ENCODE results near the gene THRB. TPM values are rescaled to one million over a fixed set of nuclear protein-coding genes. Genes with fewer than 3 reads are reported as not detected.
"Not testable (repeated sequence)": the region's sequence is repeated elsewhere in the genome, so short reads cannot be mapped to it uniquely, and the experiment has no call there.

Gene THRB
- total RNA-seq, 1 experiment from 2014 or later, result not detected

- Histone ChIP-seq H3K9ac (ENCODE audit: low read length) (no peak overlapping the region), H3K4me2 (ENCODE audit: low read depth, low read length, poor library complexity, severe bottlenecking) (no peak overlapping the region), H3K79me2 (ENCODE audit: low read length) (no peaks in the 10 kb centered on the region), H3K4me1 (ENCODE audit: low read length) (no peaks in the 10 kb centered on the region), H3K4me3 (ENCODE audit: low read length) (no peak overlapping the region), H3K27me3 (ENCODE audit: low read length) (no peaks in the 10 kb centered on the region), H3K9me3 (ENCODE audit: low read length) (no peaks in the 10 kb centered on the region), H3K9me2 (replicated peaks; ENCODE audit: insufficient read depth, low read length) (no peaks in the 10 kb centered on the region; the same call in 1 of the 2 replicates), H3K36me3 (ENCODE audit: insufficient read depth, low read length) (no peaks in the 10 kb centered on the region), H2AFZ (ENCODE audit: low read length) (no peak overlapping the region), H3K27ac (ENCODE audit: low read length) (no peak overlapping the region), H4K20me1 (ENCODE audit: insufficient read depth, low read depth, low read length) (no peaks in the 10 kb centered on the region)
- no peak for DNase-seq
Observed at GRCh38 chr3:24428481-24428880, 66.2 kb downstream of the THRB start.

GRCh38 chr3:24426896-24427295, 67.8 kb downstream of the THRB start:
- Histone ChIP-seq H3K27me3 (ENCODE audit: low read length) (no peaks in the 10 kb centered on the region), H3K9ac (ENCODE audit: low read length) (no peak overlapping the region), H3K27ac (ENCODE audit: low read length) (no peak overlapping the region), H3K36me3 (ENCODE audit: insufficient read depth, low read length) (no peaks in the 10 kb centered on the region), H3K9me2 (replicated peaks; ENCODE audit: insufficient read depth, low read length) (no peaks in the 10 kb centered on the region; the same call in 1 of the 2 replicates), H4K20me1 (ENCODE audit: insufficient read depth, low read depth, low read length) (no peaks in the 10 kb centered on the region), H2AFZ (ENCODE audit: low read length) (no peak overlapping the region), H3K4me2 (ENCODE audit: low read depth, low read length, poor library complexity, severe bottlenecking) (no peak overlapping the region), H3K79me2 (ENCODE audit: low read length) (no peaks in the 10 kb centered on the region), H3K4me3 (ENCODE audit: low read length) (no peak overlapping the region), H3K9me3 (ENCODE audit: low read length) (no peaks in the 10 kb centered on the region), H3K4me1 (ENCODE audit: low read length) (no peaks in the 10 kb centered on the region)
- no peak for DNase-seq

- not testable (repeated sequence) for H3K36me3 ChIP-seq (ENCODE audit: insufficient read depth, low read length); H3K9ac ChIP-seq (ENCODE audit: low read length); H4K20me1 ChIP-seq (ENCODE audit: insufficient read depth, low read depth, low read length)
Observed at GRCh38 chr3:24420829-24421228, 73.8 kb downstream of the THRB start.

GRCh38 chr3:24420224-24420623, 74.4 kb downstream of the THRB start:
- Histone ChIP-seq H3K27ac (ENCODE audit: low read length) (no peak overlapping the region), H3K9me2 (replicated peaks; ENCODE audit: insufficient read depth, low read length) (no peaks in the 10 kb centered on the region), H3K4me2 (ENCODE audit: low read depth, low read length, poor library complexity, severe bottlenecking) (no peak overlapping the region), H3K9ac (ENCODE audit: low read length) (no peak overlapping the region), H3K4me1 (ENCODE audit: low read length) (no peaks in the 10 kb centered on the region), H4K20me1 (ENCODE audit: insufficient read depth, low read depth, low read length) (no peaks in the 10 kb centered on the region), H3K27me3 (ENCODE audit: low read length) (no peaks in the 10 kb centered on the region), H2AFZ (ENCODE audit: low read length) (no peak overlapping the region), H3K36me3 (ENCODE audit: insufficient read depth, low read length) (no peaks in the 10 kb centered on the region), H3K79me2 (ENCODE audit: low read length) (no peaks in the 10 kb centered on the region), H3K9me3 (ENCODE audit: low read length) (no peaks in the 10 kb centered on the region), H3K4me3 (ENCODE audit: low read length) (no peak overlapping the region)
- DNase-seq, result no peak

More at GRCh38 chr3:24420829-24421228, 73.8 kb downstream of the THRB start:
- not testable (repeated sequence) for H3K9me3 ChIP-seq (ENCODE audit: low read length); DNase-seq; H3K9me2 ChIP-seq (replicated peaks; ENCODE audit: insufficient read depth, low read length); H3K4me3 ChIP-seq (ENCODE audit: low read length); H3K27ac ChIP-seq (ENCODE audit: low read length); H3K27me3 ChIP-seq (ENCODE audit: low read length); H3K4me2 ChIP-seq (ENCODE audit: low read depth, low read length, poor library complexity, severe bottlenecking); H3K79me2 ChIP-seq (ENCODE audit: low read length); H2AFZ ChIP-seq (ENCODE audit: low read length); H3K4me1 ChIP-seq (ENCODE audit: low read length)

- H3K9ac ChIP-seq (ENCODE audit: low read length), result no peak overlapping the region
- no peak overlapping the region for H3K4me3 ChIP-seq (ENCODE audit: low read length)
- DNase-seq, result no peak
- no peak overlapping the region for H3K4me2 ChIP-seq (ENCODE audit: low read depth, low read length, poor library complexity, severe bottlenecking)
- no peak overlapping the region for H2AFZ ChIP-seq (ENCODE audit: low read length)
- no peaks in the 10 kb centered on the region for H3K9me3 ChIP-seq (ENCODE audit: low read length)
- no peaks in the 10 kb centered on the region for H3K9me2 ChIP-seq (replicated peaks; ENCODE audit: insufficient read depth, low read length)
- no peaks in the 10 kb centered on the region for H3K27me3 ChIP-seq (ENCODE audit: low read length)
- H3K4me1 ChIP-seq (ENCODE audit: low read length), result no peaks in the 10 kb centered on the region
- H3K79me2 ChIP-seq (ENCODE audit: low read length), result no peaks in the 10 kb centered on the region
- H4K20me1 ChIP-seq (ENCODE audit: insufficient read depth, low read depth, low read length), result no peaks in the 10 kb centered on the region
- H3K27ac ChIP-seq (ENCODE audit: low read length), result no peak overlapping the region
- no peaks in the 10 kb centered on the region for H3K36me3 ChIP-seq (ENCODE audit: insufficient read depth, low read length)
Observed at GRCh38 chr3:24419067-24419791, 75.4 kb downstream of the THRB start.

- H2AFZ ChIP-seq (ENCODE audit: low read length), result no peak overlapping the region
- H3K4me2 ChIP-seq (ENCODE audit: low read depth, low read length, poor library complexity, severe bottlenecking), result no peak overlapping the region
- H3K79me2 ChIP-seq (ENCODE audit: low read length), result no peaks in the 10 kb centered on the region
- H3K4me1 ChIP-seq (ENCODE audit: low read length), result no peaks in the 10 kb centered on the region
- no peak overlapping the region for H3K9ac ChIP-seq (ENCODE audit: low read length)
- H3K27me3 ChIP-seq (ENCODE audit: low read length), result no peaks in the 10 kb centered on the region
- no peak overlapping the region for H3K27ac ChIP-seq (ENCODE audit: low read length)
- no peaks in the 10 kb centered on the region for H3K36me3 ChIP-seq (ENCODE audit: insufficient read depth, low read length)
- no peaks in the 10 kb centered on the region for H4K20me1 ChIP-seq (ENCODE audit: insufficient read depth, low read depth, low read length)
- DNase-seq, result no peak
- no peaks in the 10 kb centered on the region for H3K9me3 ChIP-seq (ENCODE audit: low read length)
- H3K4me3 ChIP-seq (ENCODE audit: low read length), result no peak overlapping the region
- H3K9me2 ChIP-seq (replicated peaks; ENCODE audit: insufficient read depth, low read length), result no peaks in the 10 kb centered on the region
Observed at GRCh38 chr3:24417730-24418129, 76.9 kb downstream of the THRB start.

- Histone ChIP-seq H3K36me3 (ENCODE audit: insufficient read depth, low read length) (no peaks in the 10 kb centered on the region), H3K9me2 (replicated peaks; ENCODE audit: insufficient read depth, low read length) (no peaks in the 10 kb centered on the region), H3K27ac (ENCODE audit: low read length) (no peak overlapping the region), H3K79me2 (ENCODE audit: low read length) (no peaks in the 10 kb centered on the region), H3K4me3 (ENCODE audit: low read length) (no peak overlapping the region), H4K20me1 (ENCODE audit: insufficient read depth, low read depth, low read length) (no peaks in the 10 kb centered on the region), H3K27me3 (ENCODE audit: low read length) (no peaks in the 10 kb centered on the region), H3K4me2 (ENCODE audit: low read depth, low read length, poor library complexity, severe bottlenecking) (no peak overlapping the region), H3K9ac (ENCODE audit: low read length) (no peak overlapping the region), H3K9me3 (ENCODE audit: low read length) (no peaks in the 10 kb centered on the region), H2AFZ (ENCODE audit: low read length) (no peak overlapping the region), H3K4me1 (ENCODE audit: low read length) (no peaks in the 10 kb centered on the region)
- no peak for DNase-seq
Observed at GRCh38 chr3:24416224-24416623, 78.4 kb downstream of the THRB start.

- H3K9ac ChIP-seq (ENCODE audit: low read length), result no peak overlapping the region
- H3K4me2 ChIP-seq (ENCODE audit: low read depth, low read length, poor library complexity, severe bottlenecking), result no peak overlapping the region
- no peaks in the 10 kb centered on the region for H3K79me2 ChIP-seq (ENCODE audit: low read length)
- no peaks in the 10 kb centered on the region for H3K27me3 ChIP-seq (ENCODE audit: low read length)
- no peaks in the 10 kb centered on the region for H3K9me3 ChIP-seq (ENCODE audit: low read length)
- H3K36me3 ChIP-seq (ENCODE audit: insufficient read depth, low read length), result no peaks in the 10 kb centered on the region
- no peaks in the 10 kb centered on the region for H4K20me1 ChIP-seq (ENCODE audit: insufficient read depth, low read depth, low read length)
- no peak overlapping the region for H2AFZ ChIP-seq (ENCODE audit: low read length)
- no peaks in the 10 kb centered on the region for H3K4me1 ChIP-seq (ENCODE audit: low read length)
- no peak for DNase-seq
- H3K27ac ChIP-seq (ENCODE audit: low read length), result no peak overlapping the region
- no peaks in the 10 kb centered on the region for H3K9me2 ChIP-seq (replicated peaks; ENCODE audit: insufficient read depth, low read length)
- no peak overlapping the region for H3K4me3 ChIP-seq (ENCODE audit: low read length)
Observed at GRCh38 chr3:24415824-24416223, 78.8 kb downstream of the THRB start.

Measured in Karpas-422 (cell line).